GM18498 (cell line): ENCODE results near the gene CNMD.

Source experiments
- ATAC-seq: cut with Tn5 transposase; IDR thresholded peaks from one replicate; pipeline ENCODE4 v1.9.1; 2021; ENCODE audit warnings: mild to moderate bottlenecking, moderate library complexity; ENCODE audit not compliant: unreplicated experiment

CNMD gene

GRCh38 chr13:52739468-52740071, at the start of gene CNMD:
Gene CNMD (minus strand): TSS chr13:52739820. CDS start chr13:52739701, 119 bp downstream.
- no peak for ATAC-seq

- no peak for ATAC-seq
Observed at GRCh38 chr13:52788011-52788410, 48.4 kb upstream of the CNMD start.

- ATAC-seq = no peak
Observed at GRCh38 chr13:52787235-52787634, 47.6 kb upstream of the CNMD start.

GRCh38 chr13:52786766-52787165, 47.1 kb upstream of the CNMD start:
- no peak for ATAC-seq

GRCh38 chr13:52785739-52786138, 46.1 kb upstream of the CNMD start:
- no peak for ATAC-seq

- no peak for ATAC-seq
Observed at GRCh38 chr13:52784591-52785340, 45.1 kb upstream of the CNMD start.

GRCh38 chr13:52783943-52784342, 44.3 kb upstream of the CNMD start:
- ATAC-seq = no peak

- ATAC-seq = no peak
Observed at GRCh38 chr13:52782471-52783448, 43.1 kb upstream of the CNMD start.

- ATAC-seq = no peak
Observed at GRCh38 chr13:52780611-52781010, 41.0 kb upstream of the CNMD start.

GRCh38 chr13:52780092-52780491, 40.5 kb upstream of the CNMD start:
- no peak for ATAC-seq

- ATAC-seq = no peak
Observed at GRCh38 chr13:52779103-52779502, 39.5 kb upstream of the CNMD start.

- ATAC-seq = no peak
Observed at GRCh38 chr13:52776726-52777125, 37.1 kb upstream of the CNMD start.

GRCh38 chr13:52775511-52775910, 35.9 kb upstream of the CNMD start:
- no peak for ATAC-seq

- ATAC-seq = no peak
Observed at GRCh38 chr13:52767949-52768516, 28.4 kb upstream of the CNMD start.

- ATAC-seq = no peak
Observed at GRCh38 chr13:52765611-52766390, 26.2 kb upstream of the CNMD start.

- no peak for ATAC-seq
Observed at GRCh38 chr13:52760077-52760476, 20.5 kb upstream of the CNMD start.

GRCh38 chr13:52758114-52758513, 18.5 kb upstream of the CNMD start:
- ATAC-seq = no peak

GRCh38 chr13:52751196-52751595, 11.6 kb upstream of the CNMD start:
- no peak for ATAC-seq

GRCh38 chr13:52750713-52751112, 11.1 kb upstream of the CNMD start:
- ATAC-seq = no peak

- ATAC-seq = no peak
Observed at GRCh38 chr13:52749419-52749818, 9.8 kb upstream of the CNMD start.
